ACC112 (cell line): ENCODE data around the gene ADAMTS18.
"Not testable (repeated sequence)": the region's sequence is repeated elsewhere in the genome, so short reads cannot be mapped to it uniquely, and the experiment has no call there.

Experiments
- H2AFZ ChIP-seq: fragments of 200-600 bp; sonication (generic); one replicate; pipeline ENCODE4 v1.6.0; 2017; ENCODE audit warnings: antibody characterized with exemption, low read length; ENCODE audit not compliant: unreplicated experiment
- H3K27ac ChIP-seq: fragments of 200-600 bp; sonication (generic); 2 replicates; pipeline ENCODE4 v1.5.1; 2014; ENCODE audit warnings: low read depth, mild to moderate bottlenecking, antibody characterized with exemption, low read length, moderate library complexity
- H3K27me3 ChIP-seq: fragments of 200-600 bp; sonication (generic); 2 replicates; pipeline ENCODE4 v1.6.1; 2014; ENCODE audit warnings: mild to moderate bottlenecking, antibody characterized with exemption, low read length, moderate library complexity, mixed read lengths; ENCODE audit not compliant: insufficient read depth
- H3K36me3 ChIP-seq: fragments of 200-600 bp; sonication (generic); 2 replicates; pipeline ENCODE4 v1.6.1; 2016; ENCODE audit warnings: mild to moderate bottlenecking, antibody characterized with exemption, low read length, moderate library complexity, mixed read lengths; ENCODE audit not compliant: insufficient read depth
- H3K4me1 ChIP-seq: fragments of 200-600 bp; sonication (generic); one replicate; pipeline ENCODE4 v1.6.1; 2016; ENCODE audit warnings: low read length, mixed read lengths; ENCODE audit not compliant: insufficient read depth, unreplicated experiment, control insufficient read depth
- H3K4me3 ChIP-seq: fragments of 200-600 bp; sonication (generic); 2 replicates; pipeline ENCODE4 v1.5.1; 2014; ENCODE audit warnings: mild to moderate bottlenecking, low read depth, low read length
- H3K79me2 ChIP-seq: fragments of 200-600 bp; sonication (generic); one replicate; pipeline ENCODE4 v1.6.0; 2016; ENCODE audit warnings: low read length; ENCODE audit not compliant: control insufficient read depth, unreplicated experiment, insufficient read depth

The ADAMTS18 gene

DNA sequence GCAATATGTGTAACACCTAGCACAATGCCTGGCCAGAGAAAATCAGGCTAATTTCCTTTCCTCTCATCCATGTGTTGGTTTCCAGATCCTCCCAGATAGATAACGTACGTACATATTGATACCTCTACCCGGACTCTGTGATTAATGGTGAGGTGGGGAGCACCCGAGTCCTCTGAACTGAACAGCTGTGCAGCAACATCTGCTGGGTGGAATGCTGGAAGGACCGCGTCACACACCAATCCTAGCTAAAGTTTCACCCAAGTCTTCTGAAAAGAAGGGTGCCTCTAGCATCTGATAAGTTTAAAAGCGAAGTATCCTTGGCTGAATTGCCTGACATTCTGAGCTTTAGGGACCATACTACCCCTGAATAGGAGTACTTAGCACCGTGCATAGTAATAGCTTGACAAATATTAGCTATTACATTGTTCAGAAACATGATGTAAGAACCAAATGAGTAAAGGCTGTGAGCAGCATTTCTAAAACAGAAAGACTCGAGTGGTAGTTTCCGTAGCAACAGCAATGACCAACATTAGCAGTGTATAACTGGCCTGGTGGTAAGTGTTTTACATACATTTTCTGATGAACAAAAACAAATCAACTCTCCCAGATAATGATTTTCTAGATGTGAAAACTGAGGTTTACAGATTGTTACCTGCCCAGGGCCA, 144.3 kb downstream of the ADAMTS18 start:
- Histone ChIP-seq H3K79me2 (no peaks in the 10 kb centered on the region), H3K4me3 (no peak overlapping the region), H3K27ac (no peak overlapping the region), H3K27me3 (no peaks in the 10 kb centered on the region), H3K36me3 (no peaks in the 10 kb centered on the region), H3K4me1 (peaks cover 36% of the 10 kb centered on the region), H2AFZ (no peak overlapping the region)

GRCh38 chr16:77289331-77289809, 145.5 kb downstream of the ADAMTS18 start:
- H3K4me1 ChIP-seq = peaks cover 36% of the 10 kb centered on the region
- no peaks in the 10 kb centered on the region for H3K36me3 ChIP-seq
- H2AFZ ChIP-seq = no peak overlapping the region
- H3K27me3 ChIP-seq = no peaks in the 10 kb centered on the region
- no peaks in the 10 kb centered on the region for H3K79me2 ChIP-seq
- no peak overlapping the region for H3K4me3 ChIP-seq
- H3K27ac ChIP-seq = peak overlapping the region; percentile 81

DNA sequence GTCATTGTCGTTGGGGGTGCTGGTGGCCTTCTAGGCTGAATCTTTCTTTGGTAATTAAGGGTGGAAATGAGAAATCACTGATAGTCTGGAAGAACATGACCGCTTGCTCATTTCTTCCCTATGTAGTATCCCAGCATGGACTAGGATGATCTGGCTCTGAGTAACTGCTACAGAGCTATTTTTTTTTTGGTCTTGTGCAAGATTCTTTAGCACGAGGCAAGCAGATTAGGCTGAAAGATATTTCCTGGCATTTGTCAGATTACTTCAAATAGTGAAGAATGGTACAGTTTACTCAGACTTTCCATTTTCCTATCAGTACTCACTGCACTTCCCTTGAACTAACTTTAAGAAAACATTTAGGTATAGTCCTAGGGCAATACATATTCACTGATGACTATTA, 146.6 kb downstream of the ADAMTS18 start:
- H3K4me1 ChIP-seq = peaks cover 36% of the 10 kb centered on the region
- no peak overlapping the region for H2AFZ ChIP-seq
- no peaks in the 10 kb centered on the region for H3K79me2 ChIP-seq
- peak overlapping the region; percentile 81 for H3K27ac ChIP-seq
- H3K36me3 ChIP-seq = no peaks in the 10 kb centered on the region
- H3K4me3 ChIP-seq = no peak overlapping the region
- no peaks in the 10 kb centered on the region for H3K27me3 ChIP-seq

- no peak overlapping the region for H3K4me3 ChIP-seq
- H3K79me2 ChIP-seq = no peaks in the 10 kb centered on the region
- H2AFZ ChIP-seq = no peak overlapping the region
- H3K4me1 ChIP-seq = peaks cover 30% of the 10 kb centered on the region
- H3K36me3 ChIP-seq = no peaks in the 10 kb centered on the region
- no peak overlapping the region for H3K27ac ChIP-seq
- H3K27me3 ChIP-seq = no peaks in the 10 kb centered on the region
These were observed 149.2 kb downstream of the ADAMTS18 start for GRCh38 chr16:77285676-77286075.

DNA sequence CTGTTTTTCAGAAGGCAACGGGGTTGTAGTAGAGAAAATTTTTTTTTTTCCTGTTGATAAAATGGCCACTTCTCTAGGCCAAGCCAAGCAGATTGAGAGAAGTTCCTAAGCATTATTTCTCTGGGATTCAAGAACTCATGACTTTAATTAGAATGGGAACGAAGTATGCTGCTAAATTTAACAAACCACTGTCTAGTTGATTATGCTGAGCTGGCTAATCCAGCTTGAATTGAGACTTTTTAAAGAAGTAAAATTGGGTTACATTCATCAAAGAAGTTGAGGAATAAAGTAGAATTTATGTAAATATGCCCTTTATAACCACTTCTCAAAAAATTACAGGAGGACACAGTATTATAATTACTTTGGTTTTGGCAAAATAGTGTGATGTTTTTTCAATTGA, 152.5 kb downstream of the ADAMTS18 start:
- Histone ChIP-seq H2AFZ (no peak overlapping the region), H3K4me1 (peaks cover 1% of the 10 kb centered on the region), H3K36me3 (no peaks in the 10 kb centered on the region), H3K4me3 (no peak overlapping the region), H3K79me2 (no peaks in the 10 kb centered on the region), H3K27ac (no peak overlapping the region), H3K27me3 (no peaks in the 10 kb centered on the region)

DNA sequence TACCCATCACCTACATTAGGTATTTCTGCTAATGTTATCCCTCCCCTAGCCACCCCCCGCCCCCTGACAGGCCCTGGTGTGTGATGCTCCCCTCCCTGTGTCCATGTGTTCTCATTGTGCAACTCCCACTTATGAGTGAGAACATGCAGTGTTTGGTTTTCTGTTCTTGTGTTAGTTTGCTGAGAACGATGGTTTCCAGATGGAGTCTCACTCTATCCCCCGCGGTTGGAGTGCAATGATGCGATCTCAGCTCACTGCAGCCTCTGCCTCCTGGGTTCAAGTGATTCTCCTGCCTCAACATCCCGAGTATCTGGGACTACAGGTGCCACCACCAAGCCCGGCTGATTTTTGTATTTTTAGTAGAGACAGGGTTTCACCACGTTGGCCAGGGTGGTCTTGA, 155.5 kb downstream of the ADAMTS18 start:
- not testable (repeated sequence) for H3K27me3 ChIP-seq, H3K4me1 ChIP-seq, H3K79me2 ChIP-seq, H3K4me3 ChIP-seq, H2AFZ ChIP-seq, H3K36me3 ChIP-seq, H3K27ac ChIP-seq

DNA sequence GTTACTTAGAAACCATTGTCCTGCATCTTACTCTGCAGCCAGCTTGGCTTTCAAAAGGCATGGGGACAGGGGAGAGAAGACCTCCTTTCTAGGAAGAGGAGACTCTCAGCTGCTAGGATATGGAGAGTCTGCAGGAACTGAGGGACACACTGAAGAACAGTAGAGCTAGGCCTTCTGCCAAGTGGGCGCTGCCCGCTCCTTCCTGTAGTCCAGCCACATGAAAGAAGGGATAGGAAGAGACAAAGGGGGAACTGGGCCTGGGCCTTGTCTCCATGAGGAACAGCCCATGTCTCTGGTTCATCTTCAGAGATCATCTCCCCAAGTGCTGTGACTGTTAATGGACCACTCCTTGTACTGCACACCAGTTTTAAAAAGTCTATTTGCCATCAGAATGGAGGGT, 157.3 kb downstream of the ADAMTS18 start:
- Histone ChIP-seq H3K4me3 (no peak overlapping the region), H3K4me1 (no peaks in the 10 kb centered on the region)

DNA sequence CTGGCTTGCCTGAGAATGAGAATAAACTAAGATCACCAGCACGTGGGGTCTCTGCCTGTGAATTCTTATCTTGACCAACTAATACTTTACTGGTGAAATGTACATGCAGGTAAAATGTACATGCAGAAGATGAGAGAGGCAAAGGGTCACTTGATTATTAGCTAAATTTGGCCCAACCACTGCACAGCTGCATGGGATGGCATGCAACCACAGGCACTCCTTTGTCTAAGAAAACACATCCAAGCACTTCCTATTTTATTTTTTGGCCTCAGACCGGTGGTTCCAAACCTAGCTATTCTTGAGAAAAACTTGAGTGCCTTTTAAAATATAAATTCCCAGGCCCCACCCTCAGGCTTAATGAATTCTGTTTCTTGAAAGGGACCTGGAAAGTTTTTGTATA, 157.7 kb downstream of the ADAMTS18 start:
- Histone ChIP-seq H3K79me2 (no peaks in the 10 kb centered on the region), H3K4me1 (no peaks in the 10 kb centered on the region), H2AFZ (no peak overlapping the region), H3K27me3 (peaks cover 4% of the 10 kb centered on the region; the same call in 1 of the 2 replicates), H3K4me3 (no peak overlapping the region), H3K27ac (no peak overlapping the region), H3K36me3 (no peaks in the 10 kb centered on the region)

More for the DNA sequence above, 157.3 kb downstream of the ADAMTS18 start:
- no peaks in the 10 kb centered on the region for H3K79me2 ChIP-seq
- no peak overlapping the region for H3K27ac ChIP-seq
- H2AFZ ChIP-seq = no peak overlapping the region
- no peaks in the 10 kb centered on the region for H3K36me3 ChIP-seq
- peaks cover 1% of the 10 kb centered on the region; the same call in 1 of the 2 replicates for H3K27me3 ChIP-seq

GRCh38 chr16:77276661-77277060, 158.2 kb downstream of the ADAMTS18 start:
- H3K36me3 ChIP-seq = no peaks in the 10 kb centered on the region
- no peaks in the 10 kb centered on the region for H3K4me1 ChIP-seq
- no peaks in the 10 kb centered on the region for H3K79me2 ChIP-seq
- peaks cover 4% of the 10 kb centered on the region; the same call in 1 of the 2 replicates for H3K27me3 ChIP-seq
- H3K4me3 ChIP-seq = no peak overlapping the region
- no peak overlapping the region for H3K27ac ChIP-seq
- no peak overlapping the region for H2AFZ ChIP-seq

- not testable (repeated sequence) for H3K36me3 ChIP-seq, H3K4me3 ChIP-seq, H3K79me2 ChIP-seq, H3K27ac ChIP-seq, H3K27me3 ChIP-seq, H3K4me1 ChIP-seq, H2AFZ ChIP-seq
These were observed 159.5 kb downstream of the ADAMTS18 start for GRCh38 chr16:77275303-77275702.

- H3K79me2 ChIP-seq = no peaks in the 10 kb centered on the region
- H2AFZ ChIP-seq = no peak overlapping the region
- no peaks in the 10 kb centered on the region for H3K36me3 ChIP-seq
- no peak overlapping the region for H3K27ac ChIP-seq
- peaks cover 4% of the 10 kb centered on the region; the same call in 1 of the 2 replicates for H3K27me3 ChIP-seq
- no peak overlapping the region for H3K4me3 ChIP-seq
- no peaks in the 10 kb centered on the region for H3K4me1 ChIP-seq
These were observed 161.0 kb downstream of the ADAMTS18 start for GRCh38 chr16:77273815-77274214.
